OCI-LY7 (cell line): Measurements from ENCODE around the gene DOK4. TPM values are rescaled to one million over a fixed set of nuclear protein-coding genes. Genes with fewer than 3 reads are reported as not detected.
A peak's percentile ranks its signal among the peaks of the same experiment; 100 is the strongest.
"Not testable (repeated sequence)": the region's sequence is repeated elsewhere in the genome, so short reads cannot be mapped to it uniquely, and the experiment has no call there.

Experiments used
- BruUV-seq: library from RNA; stranded (reverse); fragments of 400-500 nt; replicated peaks from 2 replicates; lab custom pipeline; 2021; lab: Mats Ljungman, UMichigan
- CTCF ChIA-PET: fragments of 300-600 bp; sonication (Branson Sonifier 250); formaldehyde crosslinking; loops from one replicate; lab custom pipeline; 2022; ENCODE audit warnings: antibody characterized with exemption; ENCODE audit not compliant: unreplicated experiment; lab: Charles Lee
- POLR2A ChIA-PET: fragments of 300-600 bp; sonication (Branson Sonifier 250); formaldehyde crosslinking; loops from one replicate; lab custom pipeline; 2022; ENCODE audit warnings: antibody characterized with exemption; lab: Charles Lee
- DNase-seq: peaks from one replicate; pipeline ENCODE4 v3.0.0-alpha.2; 2015; ENCODE audit warnings: low spot score
- H2AFZ ChIP-seq: fragments of 200-600 bp; sonication (generic), shearing (Covaris generic); 2 replicates; pipeline ENCODE4 v1.6.1; 2014; ENCODE audit warnings: mild to moderate bottlenecking, antibody characterized with exemption, low read length, moderate library complexity
- H3K27ac ChIP-seq: fragments of 200-600 bp; sonication (generic); 2 replicates; pipeline ENCODE4 v1.5.1; 2014; ENCODE audit warnings: mixed run types, low read depth, mild to moderate bottlenecking, moderate library complexity, low read length, inconsistent platforms; ENCODE audit not compliant: poor library complexity, severe bottlenecking
- H3K36me3 ChIP-seq: fragments of 200-600 bp; sonication (generic); 2 replicates; pipeline ENCODE4 v1.6.1; 2014; ENCODE audit warnings: mild to moderate bottlenecking, antibody characterized with exemption, low read length, moderate library complexity, mixed read lengths; ENCODE audit not compliant: insufficient read depth
- H3K4me1 ChIP-seq: fragments of 200-600 bp; sonication (generic); 2 replicates; pipeline ENCODE4 v1.5.1; 2014; ENCODE audit warnings: mild to moderate bottlenecking, low read length; ENCODE audit not compliant: insufficient read depth, poor library complexity, severe bottlenecking
- H3K4me2 ChIP-seq: fragments of 200-600 bp; sonication (generic); 2 replicates; pipeline ENCODE4 v1.6.1; 2014; ENCODE audit warnings: mild to moderate bottlenecking, low read length
- H3K4me3 ChIP-seq: fragments of 200-600 bp; sonication (generic); 2 replicates; pipeline ENCODE4 v1.5.1; 2014; ENCODE audit warnings: mild to moderate bottlenecking, low read depth, low read length; ENCODE audit not compliant: poor library complexity, severe bottlenecking
- H3K79me2 ChIP-seq: fragments of 200-600 bp; sonication (generic); 2 replicates; pipeline ENCODE4 v1.6.1; 2016; ENCODE audit warnings: low read depth, mild to moderate bottlenecking, low read length, moderate library complexity, mixed read lengths; ENCODE audit not compliant: insufficient read depth
- H3K9me2 ChIP-seq: fragments of 200-600 bp; sonication (generic); 2 replicates; pipeline ENCODE4 v1.6.1; 2016; ENCODE audit warnings: mild to moderate bottlenecking, low read length, mixed read lengths; ENCODE audit not compliant: insufficient read depth
- H3K9me3 ChIP-seq: fragments of 200-600 bp; sonication (generic); 2 replicates; pipeline ENCODE4 v1.6.1; 2014; ENCODE audit warnings: mild to moderate bottlenecking, mixed run types, low read length, mixed read lengths
- H4K20me1 ChIP-seq: fragments of 200-600 bp; sonication (generic); 2 replicates; pipeline ENCODE4 v1.6.1; 2014; ENCODE audit warnings: mild to moderate bottlenecking, antibody characterized with exemption, low read length, moderate library complexity, mixed read lengths; ENCODE audit not compliant: insufficient read depth
- CTCF ChIP-seq: fragments of 200-600 bp; sonication (generic); conservative IDR thresholded peaks from 2 replicates; pipeline ENCODE4 v1.5.1; 2014; ENCODE audit warnings: mild to moderate bottlenecking, antibody characterized with exemption, low read length, moderate library complexity, mixed read lengths
- EZH2phosphoT487 ChIP-seq: fragments of 200-600 bp; sonication (generic); IDR thresholded peaks from 2 replicates; pipeline ENCODE4 v1.6.1; 2018; ENCODE audit warnings: low read depth, borderline replicate concordance, mild to moderate bottlenecking, mixed run types, antibody characterized with exemption, low read length, moderate library complexity, mixed read lengths
- intact Hi-C: fragments of 100-400 bp; cut with micrococcal nuclease; formaldehyde crosslinking; loops from one replicate; pipeline ENCODE4 v1.10.0; 2022; ENCODE audit not compliant: unreplicated experiment
- total RNA-seq, 2 experiments: library from RNA; depleted of rRNA in 1 of 2; stranded (reverse); fragments of >200 nt in 1 of 2; shearing (Covaris generic) in 1 of 2; gene quantifications; 2 replicates each; pipeline ENCODE4 v1.2.3, GENCODE V29; 2014 to 2022

Gene DOK4
- total RNA-seq, 2 experiments from 2014 or later, result 0.09 to 1.0 TPM

- H3K4me1 ChIP-seq, result no peaks in the 10 kb centered on the region
- no peaks in the 10 kb centered on the region for H3K9me2 ChIP-seq
- no peaks in the 10 kb centered on the region for H3K9me3 ChIP-seq
- ChIA-PET POLR2A (interaction anchor here (0.6 to 0.8 kb wide), 2 partner anchors 43 to 81 kb away, joined by 3 read pairs; no protein-coding TSS in a partner anchor), CTCF (interaction anchor here (1.0 kb wide), 1 partner anchor 13 kb away, joined by 3 read pairs; no protein-coding TSS in a partner anchor)
- no peak overlapping the region for H3K27ac ChIP-seq
- no peak overlapping the region for H3K4me3 ChIP-seq
- H3K36me3 ChIP-seq, result no peaks in the 10 kb centered on the region
- no peaks in the 10 kb centered on the region for H3K79me2 ChIP-seq
- no peaks in the 10 kb centered on the region; the same call in 1 of the 2 replicates for H4K20me1 ChIP-seq
- TF ChIP-seq CTCF, result no peak
- no peak for TF ChIP-seq EZH2phosphoT487
- no TSS peak for BruUV-seq
- no peak for DNase-seq
- no peak overlapping the region for H2AFZ ChIP-seq
- intact Hi-C loops, result no loop called here
- no peak overlapping the region for H3K4me2 ChIP-seq
These were observed 15.2 kb upstream of the DOK4 start for GRCh38 chr16:57501492-57501891.

- POLR2A ChIA-PET, result interaction anchor here (0.7 to 0.8 kb wide), 3 partner anchors 27 to 408 kb away, joined by 3 read pairs; no protein-coding TSS in a partner anchor
- H3K9me3 ChIP-seq, result no peaks in the 10 kb centered on the region
- H3K27ac ChIP-seq, result no peak overlapping the region
- no TSS peak for BruUV-seq
- no peaks in the 10 kb centered on the region for H3K9me2 ChIP-seq
- no peak for TF ChIP-seq EZH2phosphoT487
- TF ChIP-seq CTCF, result no peak
- peak; percentile 11 for DNase-seq
- no peak overlapping the region for H3K4me3 ChIP-seq
- H3K4me1 ChIP-seq, result no peaks in the 10 kb centered on the region
- H3K4me2 ChIP-seq, result no peak overlapping the region
- intact Hi-C loops, result no loop called here
- no peak overlapping the region for H2AFZ ChIP-seq
- H3K36me3 ChIP-seq, result no peaks in the 10 kb centered on the region
- CTCF ChIA-PET, result interaction anchor here (1.0 kb wide), 1 partner anchor 14 kb away, joined by 3 read pairs; no protein-coding TSS in a partner anchor
- H4K20me1 ChIP-seq, result no peaks in the 10 kb centered on the region; the same call in 1 of the 2 replicates
- no peaks in the 10 kb centered on the region for H3K79me2 ChIP-seq
These were observed 14.4 kb upstream of the DOK4 start for GRCh38 chr16:57500578-57501111.

GRCh38 chr16:57499941-57500340 lies 13.6 kb upstream of the DOK4 start:
- CTCF ChIA-PET, H3K4me3 ChIP-seq, BruUV-seq, H3K9me3 ChIP-seq, H3K79me2 ChIP-seq, intact Hi-C loops, H3K27ac ChIP-seq, H3K4me1 ChIP-seq, DNase-seq, H4K20me1 ChIP-seq, H3K4me2 ChIP-seq, H3K9me2 ChIP-seq, H2AFZ ChIP-seq, H3K36me3 ChIP-seq: not testable (repeated sequence)
- POLR2A ChIA-PET, result interaction anchor here (0.7 kb wide), 1 partner anchor 409 kb away, joined by 3 read pairs; no protein-coding TSS in a partner anchor
